GM12878 (cell line): ENCODE data around the gene RFPL1. TPM values are rescaled to one million over a fixed set of nuclear protein-coding genes. Genes with fewer than 3 reads are reported as not detected.

Experiments used
- CHD2 ChIP-seq: IDR thresholded peaks from 2 replicates; pipeline ENCODE4 v1.6.1; 2011; ENCODE audit warnings: low read depth, low read length, improper control_type of control experiment, borderline replicate concordance
- ELK1 ChIP-seq: IDR thresholded peaks from 2 replicates; pipeline ENCODE4 v1.6.1; 2012; ENCODE audit warnings: low read depth, low read length, improper control_type of control experiment
- ETV6 ChIP-seq, 2 experiments: fragments of 450-650 bp in 1 of 2; IDR thresholded peaks in 1 of 2; conservative IDR thresholded peaks in 1 of 2; 2 replicates each; pipeline ENCODE4 v1.6.1; 2014; ENCODE audit warnings: antibody characterized with exemption in 1 of 2, borderline replicate concordance in 1 of 2, low read depth in 1 of 2, mild to moderate bottlenecking in 1 of 2, moderate library complexity in 1 of 2
- MYC ChIP-seq: IDR thresholded peaks from 2 replicates; pipeline ENCODE4 v1.6.1; 2011; ENCODE audit warnings: mild to moderate bottlenecking, low read length, moderate library complexity, inconsistent platforms; ENCODE audit not compliant: insufficient read depth, insufficient replicate concordance, insufficient read length, severe bottlenecking
- TBL1XR1 ChIP-seq: IDR thresholded peaks from 2 replicates; pipeline ENCODE4 v1.6.1; 2012; ENCODE audit warnings: low read depth, low read length, improper control_type of control experiment
- polyA plus RNA-seq, 11 experiments: library from polyadenylated mRNA; depleted of rRNA in 4 of 11; unstranded in 6 of 11; stranded (reverse) in 5 of 11; fragments of >200 nt; fragmentation: Nextera tagmentation in 4 of 11; fragmentation: Illumina TruSeq in 1 of 11; extraction: Ambion mirVana in 4 of 11; extraction: Trizol in 1 of 11; gene quantifications; 1 replicate in 1 of 11; 2 replicates in 10 of 11; pipeline versions ENCODE4 v1.2.1 to v1.2.3, GENCODE V29; 2011 to 2016; ENCODE audit warnings: inconsistent platforms in 2 of 11, missing spikeins in 2 of 11, low read depth in 1 of 11
- total RNA-seq, 4 experiments: library from RNA; depleted of rRNA in 3 of 4; stranded (reverse); fragments of >200 nt in 3 of 4; fragmentation: Illumina TruSeq in 1 of 4; extraction: Trizol in 1 of 4; gene quantifications; 2 replicates each; pipeline versions ENCODE4 v1.2.1 to v1.2.3, GENCODE V29; 2013 to 2021
- TF ChIP-seq, protein P1 (sequence below): fragments of 450-650 bp; IDR thresholded peaks from 2 replicates; pipeline ENCODE4 v1.6.1; 2017; ENCODE audit warnings: mild to moderate bottlenecking, moderate library complexity
- TF ChIP-seq, protein P2 (sequence below): fragments of 450-650 bp; IDR thresholded peaks from 2 replicates; pipeline ENCODE4 v1.6.1; 2018; ENCODE audit warnings: mild to moderate bottlenecking, low read depth, moderate library complexity; ENCODE audit not compliant: partially characterized antibody

Gene RFPL1
- total and polyA plus RNA-seq, 10 of the 15 experiments (the other 5 are each of a cell fraction or from before 2014, with no cell fraction given) = 0.13 TPM; not detected in 9

GRCh38 chr22:29485448-29485847, 47.1 kb downstream of the RFPL1 start (continued):
- TF ChIP-seq, protein P1, sequence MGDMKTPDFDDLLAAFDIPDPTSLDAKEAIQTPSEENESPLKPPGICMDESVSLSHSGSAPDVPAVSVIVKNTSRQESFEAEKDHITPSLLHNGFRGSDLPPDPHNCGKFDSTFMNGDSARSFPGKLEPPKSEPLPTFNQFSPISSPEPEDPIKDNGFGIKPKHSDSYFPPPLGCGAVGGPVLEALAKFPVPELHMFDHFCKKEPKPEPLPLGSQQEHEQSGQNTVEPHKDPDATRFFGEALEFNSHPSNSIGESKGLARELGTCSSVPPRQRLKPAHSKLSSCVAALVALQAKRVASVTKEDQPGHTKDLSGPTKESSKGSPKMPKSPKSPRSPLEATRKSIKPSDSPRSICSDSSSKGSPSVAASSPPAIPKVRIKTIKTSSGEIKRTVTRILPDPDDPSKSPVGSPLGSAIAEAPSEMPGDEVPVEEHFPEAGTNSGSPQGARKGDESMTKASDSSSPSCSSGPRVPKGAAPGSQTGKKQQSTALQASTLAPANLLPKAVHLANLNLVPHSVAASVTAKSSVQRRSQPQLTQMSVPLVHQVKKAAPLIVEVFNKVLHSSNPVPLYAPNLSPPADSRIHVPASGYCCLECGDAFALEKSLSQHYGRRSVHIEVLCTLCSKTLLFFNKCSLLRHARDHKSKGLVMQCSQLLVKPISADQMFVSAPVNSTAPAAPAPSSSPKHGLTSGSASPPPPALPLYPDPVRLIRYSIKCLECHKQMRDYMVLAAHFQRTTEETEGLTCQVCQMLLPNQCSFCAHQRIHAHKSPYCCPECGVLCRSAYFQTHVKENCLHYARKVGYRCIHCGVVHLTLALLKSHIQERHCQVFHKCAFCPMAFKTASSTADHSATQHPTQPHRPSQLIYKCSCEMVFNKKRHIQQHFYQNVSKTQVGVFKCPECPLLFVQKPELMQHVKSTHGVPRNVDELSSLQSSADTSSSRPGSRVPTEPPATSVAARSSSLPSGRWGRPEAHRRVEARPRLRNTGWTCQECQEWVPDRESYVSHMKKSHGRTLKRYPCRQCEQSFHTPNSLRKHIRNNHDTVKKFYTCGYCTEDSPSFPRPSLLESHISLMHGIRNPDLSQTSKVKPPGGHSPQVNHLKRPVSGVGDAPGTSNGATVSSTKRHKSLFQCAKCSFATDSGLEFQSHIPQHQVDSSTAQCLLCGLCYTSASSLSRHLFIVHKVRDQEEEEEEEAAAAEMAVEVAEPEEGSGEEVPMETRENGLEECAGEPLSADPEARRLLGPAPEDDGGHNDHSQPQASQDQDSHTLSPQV = no peak
- TF ChIP-seq ETV6 (conservative IDR thresholded peaks at IDR 0.05 in 1 of 2, IDR thresholded peaks at IDR 0.05 in 1 of 2; ENCODE audit: borderline replicate concordance in 1 of 2, low read depth in 1 of 2) (no peak), TBL1XR1 (no peak), MYC (no peak), ELK1 (no peak), CHD2 (no peak)
- TF ChIP-seq, protein P2, sequence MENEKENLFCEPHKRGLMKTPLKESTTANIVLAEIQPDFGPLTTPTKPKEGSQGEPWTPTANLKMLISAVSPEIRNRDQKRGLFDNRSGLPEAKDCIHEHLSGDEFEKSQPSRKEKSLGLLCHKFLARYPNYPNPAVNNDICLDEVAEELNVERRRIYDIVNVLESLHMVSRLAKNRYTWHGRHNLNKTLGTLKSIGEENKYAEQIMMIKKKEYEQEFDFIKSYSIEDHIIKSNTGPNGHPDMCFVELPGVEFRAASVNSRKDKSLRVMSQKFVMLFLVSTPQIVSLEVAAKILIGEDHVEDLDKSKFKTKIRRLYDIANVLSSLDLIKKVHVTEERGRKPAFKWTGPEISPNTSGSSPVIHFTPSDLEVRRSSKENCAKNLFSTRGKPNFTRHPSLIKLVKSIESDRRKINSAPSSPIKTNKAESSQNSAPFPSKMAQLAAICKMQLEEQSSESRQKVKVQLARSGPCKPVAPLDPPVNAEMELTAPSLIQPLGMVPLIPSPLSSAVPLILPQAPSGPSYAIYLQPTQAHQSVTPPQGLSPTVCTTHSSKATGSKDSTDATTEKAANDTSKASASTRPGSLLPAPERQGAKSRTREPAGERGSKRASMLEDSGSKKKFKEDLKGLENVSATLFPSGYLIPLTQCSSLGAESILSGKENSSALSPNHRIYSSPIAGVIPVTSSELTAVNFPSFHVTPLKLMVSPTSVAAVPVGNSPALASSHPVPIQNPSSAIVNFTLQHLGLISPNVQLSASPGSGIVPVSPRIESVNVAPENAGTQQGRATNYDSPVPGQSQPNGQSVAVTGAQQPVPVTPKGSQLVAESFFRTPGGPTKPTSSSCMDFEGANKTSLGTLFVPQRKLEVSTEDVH = no peak
